Fibroblast of pulmonary artery (primary cell): ENCODE measurements around the gene HUS1.

Experiments
- DNase-seq: peaks from one replicate; pipeline ENCODE4 v3.0.0-alpha.2; 2010; ENCODE audit warnings: low read depth
- H3K4me3 ChIP-seq: replicated peaks from 2 replicates; pipeline ENCODE4 v1.5.1; 2011; ENCODE audit warnings: low read depth, mild to moderate bottlenecking, control low read depth, low read length, moderate library complexity
- CTCF ChIP-seq: IDR thresholded peaks from 2 replicates; pipeline ENCODE4 v1.5.1; 2011; ENCODE audit warnings: mild to moderate bottlenecking, control low read depth, low read length, inconsistent platforms; ENCODE audit errors: missing control alignments

HUS1 gene

GRCh38 chr7:47979832-47980181, 392 bp upstream of the HUS1 start:
- no peak for DNase-seq
- H3K4me3 ChIP-seq: peak overlapping the region; percentile 74

GRCh38 chr7:47978790-47979144, 648 bp downstream of the HUS1 start:
- peak overlapping the region; percentile 74 for H3K4me3 ChIP-seq
- no peak for DNase-seq
- TF ChIP-seq CTCF: no peak

More at GRCh38 chr7:47979832-47980181, 392 bp upstream of the HUS1 start:
- no peak for TF ChIP-seq CTCF

- DNase-seq: no peak
- TF ChIP-seq CTCF: no peak
- H3K4me3 ChIP-seq: no peak overlapping the region
Observed at GRCh38 chr7:47973739-47974138, 5.7 kb downstream of the HUS1 start.

- TF ChIP-seq CTCF: no peak
- no peak overlapping the region for H3K4me3 ChIP-seq
Observed at GRCh38 chr7:47970761-47971160, 8.7 kb downstream of the HUS1 start.

GRCh38 chr7:47968847-47969774, 10.3 kb downstream of the HUS1 start:
- H3K4me3 ChIP-seq: no peak overlapping the region
- DNase-seq: peak; percentile 79
- TF ChIP-seq CTCF: peak; percentile 100

More at GRCh38 chr7:47970761-47971160, 8.7 kb downstream of the HUS1 start:
- no peak for DNase-seq

GRCh38 chr7:47967708-47968107, 11.7 kb downstream of the HUS1 start:
- no peak for TF ChIP-seq CTCF
- no peak overlapping the region for H3K4me3 ChIP-seq

GRCh38 chr7:47967123-47967522, 12.3 kb downstream of the HUS1 start:
- no peak for DNase-seq
- TF ChIP-seq CTCF: no peak
- H3K4me3 ChIP-seq: no peak overlapping the region

More at GRCh38 chr7:47967708-47968107, 11.7 kb downstream of the HUS1 start:
- DNase-seq: no peak
